ENCODE results near the gene EPS8L2. TPM values are rescaled to one million over a fixed set of nuclear protein-coding genes. Genes with fewer than 3 reads are reported as not detected.

Gene EPS8L2
- total and polyA plus RNA-seq, 4 donors = 4.5 to 15.1 (median 10.0) TPM

- 89% methylated on average over 10 of the region's 11 CpGs for WGBS (ENCODE audit: insufficient coverage)
- no peaks in the 10 kb centered on the region for H3K27me3 ChIP-seq (ENCODE audit: control insufficient read depth, insufficient read depth, low read length)
- no peaks in the 10 kb centered on the region for H3K9me3 ChIP-seq (ENCODE audit: control insufficient read depth, insufficient read depth, low read length)
- H3K4me3 ChIP-seq (ENCODE audit: low read depth, low read length) = no peak overlapping the region
- peaks cover 55% of the 10 kb centered on the region for H3K36me3 ChIP-seq (ENCODE audit: control insufficient read depth, insufficient read depth, low read length)
- no peak for DNase-seq (ENCODE audit: low read depth in 4 of 6, low spot score in 6 of 6)
- no peak overlapping the region for H3K27ac ChIP-seq (ENCODE audit: low read depth, low read length)
- H3K4me1 ChIP-seq (ENCODE audit: control insufficient read depth, insufficient read depth, low read length) = peaks cover 24% of the 10 kb centered on the region
These were observed 40.2 kb upstream of the EPS8L2 start for GRCh38 chr11:665704-666281.

GRCh38 chr11:673866-674265 lies 32.2 kb upstream of the EPS8L2 start:
- Histone ChIP-seq H3K4me3 (ENCODE audit: low read depth, low read length) (no peak overlapping the region), H3K27me3 (ENCODE audit: control insufficient read depth, insufficient read depth, low read length) (no peaks in the 10 kb centered on the region), H3K4me1 (ENCODE audit: control insufficient read depth, insufficient read depth, low read length) (no peaks in the 10 kb centered on the region), H3K27ac (ENCODE audit: low read depth, low read length) (no peak overlapping the region), H3K36me3 (ENCODE audit: control insufficient read depth, insufficient read depth, low read length) (peaks cover 66% of the 10 kb centered on the region), H3K9me3 (ENCODE audit: control insufficient read depth, insufficient read depth, low read length) (no peaks in the 10 kb centered on the region)
- no peak for DNase-seq (ENCODE audit: low read depth in 4 of 6, low spot score in 6 of 6)
- 94% methylated on average over 8 of the region's 8 CpGs for WGBS (ENCODE audit: insufficient coverage)

GRCh38 chr11:674406-674805 lies 31.6 kb upstream of the EPS8L2 start:
- Histone ChIP-seq H3K36me3 (ENCODE audit: control insufficient read depth, insufficient read depth, low read length) (peaks cover 69% of the 10 kb centered on the region), H3K27ac (ENCODE audit: low read depth, low read length) (no peak overlapping the region), H3K9me3 (ENCODE audit: control insufficient read depth, insufficient read depth, low read length) (no peaks in the 10 kb centered on the region), H3K4me1 (ENCODE audit: control insufficient read depth, insufficient read depth, low read length) (no peaks in the 10 kb centered on the region), H3K27me3 (ENCODE audit: control insufficient read depth, insufficient read depth, low read length) (no peaks in the 10 kb centered on the region), H3K4me3 (ENCODE audit: low read depth, low read length) (no peak overlapping the region)
- no peak for DNase-seq (ENCODE audit: low read depth in 4 of 6, low spot score in 6 of 6)
- 89% methylated on average over 17 of the region's 17 CpGs for WGBS (ENCODE audit: insufficient coverage)

- no peak overlapping the region for H3K4me3 ChIP-seq (ENCODE audit: low read depth, low read length)
- no peaks in the 10 kb centered on the region for H3K9me3 ChIP-seq (ENCODE audit: control insufficient read depth, insufficient read depth, low read length)
- H3K27ac ChIP-seq (ENCODE audit: low read depth, low read length) = no peak overlapping the region
- H3K27me3 ChIP-seq (ENCODE audit: control insufficient read depth, insufficient read depth, low read length) = no peaks in the 10 kb centered on the region
- no peaks in the 10 kb centered on the region for H3K4me1 ChIP-seq (ENCODE audit: control insufficient read depth, insufficient read depth, low read length)
- 100% methylated on average over 2 of the region's 3 CpGs for WGBS (ENCODE audit: insufficient coverage)
- DNase-seq (ENCODE audit: low read depth in 4 of 6, low spot score in 6 of 6) = no peak
- peaks cover 84% of the 10 kb centered on the region for H3K36me3 ChIP-seq (ENCODE audit: control insufficient read depth, insufficient read depth, low read length)
These were observed 27.7 kb upstream of the EPS8L2 start for GRCh38 chr11:678297-678696.

GRCh38 chr11:679271-680207 lies 26.5 kb upstream of the EPS8L2 start:
- 97% methylated on average over 33 of the region's 36 CpGs for WGBS (ENCODE audit: insufficient coverage)
- Histone ChIP-seq H3K4me3 (ENCODE audit: low read depth, low read length) (no peak overlapping the region), H3K36me3 (ENCODE audit: control insufficient read depth, insufficient read depth, low read length) (peaks cover 84% of the 10 kb centered on the region), H3K4me1 (ENCODE audit: control insufficient read depth, insufficient read depth, low read length) (no peaks in the 10 kb centered on the region), H3K9me3 (ENCODE audit: control insufficient read depth, insufficient read depth, low read length) (no peaks in the 10 kb centered on the region), H3K27ac (ENCODE audit: low read depth, low read length) (no peak overlapping the region), H3K27me3 (ENCODE audit: control insufficient read depth, insufficient read depth, low read length) (no peaks in the 10 kb centered on the region)
- DNase-seq (ENCODE audit: low read depth in 4 of 6, low spot score in 6 of 6) = no peak

GRCh38 chr11:680476-680875 lies 25.6 kb upstream of the EPS8L2 start:
- no peaks in the 10 kb centered on the region for H3K27me3 ChIP-seq (ENCODE audit: control insufficient read depth, insufficient read depth, low read length)
- no peak overlapping the region for H3K27ac ChIP-seq (ENCODE audit: low read depth, low read length)
- H3K36me3 ChIP-seq (ENCODE audit: control insufficient read depth, insufficient read depth, low read length) = peaks cover 84% of the 10 kb centered on the region
- no peaks in the 10 kb centered on the region for H3K9me3 ChIP-seq (ENCODE audit: control insufficient read depth, insufficient read depth, low read length)
- DNase-seq (ENCODE audit: low read depth in 4 of 6, low spot score in 6 of 6) = no peak
- H3K4me1 ChIP-seq (ENCODE audit: control insufficient read depth, insufficient read depth, low read length) = no peaks in the 10 kb centered on the region
- WGBS (ENCODE audit: insufficient coverage) = 93% methylated on average over 19 of the region's 19 CpGs
- no peak overlapping the region for H3K4me3 ChIP-seq (ENCODE audit: low read depth, low read length)

GRCh38 chr11:680970-681369 lies 25.1 kb upstream of the EPS8L2 start:
- Histone ChIP-seq H3K4me1 (ENCODE audit: control insufficient read depth, insufficient read depth, low read length) (no peaks in the 10 kb centered on the region), H3K4me3 (ENCODE audit: low read depth, low read length) (no peak overlapping the region), H3K27ac (ENCODE audit: low read depth, low read length) (no peak overlapping the region), H3K9me3 (ENCODE audit: control insufficient read depth, insufficient read depth, low read length) (no peaks in the 10 kb centered on the region), H3K27me3 (ENCODE audit: control insufficient read depth, insufficient read depth, low read length) (no peaks in the 10 kb centered on the region), H3K36me3 (ENCODE audit: control insufficient read depth, insufficient read depth, low read length) (peaks cover 86% of the 10 kb centered on the region)
- 93% methylated on average over 10 of the region's 13 CpGs for WGBS (ENCODE audit: insufficient coverage)
- no peak for DNase-seq (ENCODE audit: low read depth in 4 of 6, low spot score in 6 of 6)

- peaks cover 88% of the 10 kb centered on the region for H3K36me3 ChIP-seq (ENCODE audit: control insufficient read depth, insufficient read depth, low read length)
- no peaks in the 10 kb centered on the region for H3K27me3 ChIP-seq (ENCODE audit: control insufficient read depth, insufficient read depth, low read length)
- no peak for DNase-seq (ENCODE audit: low read depth in 4 of 6, low spot score in 6 of 6)
- H3K9me3 ChIP-seq (ENCODE audit: control insufficient read depth, insufficient read depth, low read length) = no peaks in the 10 kb centered on the region
- H3K27ac ChIP-seq (ENCODE audit: low read depth, low read length) = no peak overlapping the region
- no peak overlapping the region for H3K4me3 ChIP-seq (ENCODE audit: low read depth, low read length)
- H3K4me1 ChIP-seq (ENCODE audit: control insufficient read depth, insufficient read depth, low read length) = peaks cover 11% of the 10 kb centered on the region
- WGBS (ENCODE audit: insufficient coverage) = 91% methylated on average over 29 of the region's 30 CpGs
These were observed 19.4 kb upstream of the EPS8L2 start for GRCh38 chr11:686451-687243.

- DNase-seq (ENCODE audit: low read depth in 4 of 6, low spot score in 6 of 6) = no peak
- no peaks in the 10 kb centered on the region for H3K9me3 ChIP-seq (ENCODE audit: control insufficient read depth, insufficient read depth, low read length)
- H3K36me3 ChIP-seq (ENCODE audit: control insufficient read depth, insufficient read depth, low read length) = peaks cover 80% of the 10 kb centered on the region
- peaks cover 20% of the 10 kb centered on the region for H3K4me1 ChIP-seq (ENCODE audit: control insufficient read depth, insufficient read depth, low read length)
- H3K4me3 ChIP-seq (ENCODE audit: low read depth, low read length) = no peak overlapping the region
- H3K27ac ChIP-seq (ENCODE audit: low read depth, low read length) = no peak overlapping the region
- WGBS (ENCODE audit: insufficient coverage) = 97% methylated on average over 5 of the region's 13 CpGs
- no peaks in the 10 kb centered on the region for H3K27me3 ChIP-seq (ENCODE audit: control insufficient read depth, insufficient read depth, low read length)
These were observed 18.3 kb upstream of the EPS8L2 start for GRCh38 chr11:687751-688150.

Data from spinal cord (tissue), 10 donors.